Breast epithelium (tissue), 4 donors: ENCODE results near the gene SRC. TPM values are rescaled to one million over a fixed set of nuclear protein-coding genes. Genes with fewer than 3 reads are reported as not detected.

Source experiments
- DNase-seq, 2 donors: peaks; one replicate each; pipeline ENCODE4 v3.0.0-alpha.2; 2019; ENCODE audit warnings: low spot score in 2 of 2
- H3K27ac ChIP-seq, 2 donors: fragments of 200-600 bp; sonication (generic) in 1 of 2; one replicate each; pipeline ENCODE4 v1.5.1; 2016 to 2019; ENCODE audit warnings: mild to moderate bottlenecking in 1 of 2
- H3K27me3 ChIP-seq, 2 donors: fragments of 200-600 bp; sonication (generic) in 1 of 2; one replicate each; pipeline versions ENCODE4 v1.5.1 to v1.6.0; 2017 to 2019; ENCODE audit warnings: control low read depth in 1 of 2, mild to moderate bottlenecking in 1 of 2
- H3K36me3 ChIP-seq: fragments of 200-600 bp; one replicate; pipeline ENCODE4 v1.5.1; 2019
- H3K4me1 ChIP-seq, 2 donors: fragments of 200-600 bp; sonication (generic); one replicate each; pipeline ENCODE4 v1.5.1; 2016 to 2019; ENCODE audit warnings: control low read depth in 1 of 2
- H3K4me3 ChIP-seq, 3 donors: fragments of 200-600 bp; sonication (generic); 1 replicate in 2 of 3; 2 replicates in 1 of 3; pipeline ENCODE4 v1.5.1; 2016 to 2019; ENCODE audit warnings: mild to moderate bottlenecking in 3 of 3, moderate library complexity in 2 of 3
- H3K9me3 ChIP-seq, 2 donors: fragments of 200-600 bp; sonication (generic) in 1 of 2; one replicate each; pipeline ENCODE4 v1.5.1; 2016 to 2019; ENCODE audit warnings: control low read depth in 1 of 2
- CTCF ChIP-seq, 3 donors: fragments of 450-650 bp; IDR thresholded peaks; one replicate each; pipeline ENCODE4 v1.5.1; 2016 to 2017; ENCODE audit warnings: antibody characterized with exemption in 3 of 3, mild to moderate bottlenecking in 3 of 3, moderate library complexity in 3 of 3
- POLR2A ChIP-seq: fragments of 450-650 bp; IDR thresholded peaks from one replicate; pipeline ENCODE4 v1.6.1; 2016; ENCODE audit warnings: antibody characterized with exemption, mild to moderate bottlenecking, moderate library complexity
- POLR2AphosphoS5 ChIP-seq, 3 donors: sonication (generic); formaldehyde crosslinking; IDR thresholded peaks; one replicate each; pipeline ENCODE4 v1.6.1; 2017; ENCODE audit warnings: antibody characterized with exemption in 3 of 3
- intact Hi-C: fragments of 100-400 bp; cut with DNase I; formaldehyde crosslinking; loops from one replicate; pipeline ENCODE4 v1.15.1; 2023; ENCODE audit warnings: low total_unique reads
- total RNA-seq, 3 donors: library from RNA; depleted of rRNA; stranded (reverse); fragments of >200 nt; gene quantifications; one replicate each; pipeline ENCODE4 v1.1.0, GENCODE V29; 2016

Gene SRC
- total RNA-seq, 3 donors from 2014 or later, result 12.8 to 25.6 (median 20.6) TPM

DNA sequence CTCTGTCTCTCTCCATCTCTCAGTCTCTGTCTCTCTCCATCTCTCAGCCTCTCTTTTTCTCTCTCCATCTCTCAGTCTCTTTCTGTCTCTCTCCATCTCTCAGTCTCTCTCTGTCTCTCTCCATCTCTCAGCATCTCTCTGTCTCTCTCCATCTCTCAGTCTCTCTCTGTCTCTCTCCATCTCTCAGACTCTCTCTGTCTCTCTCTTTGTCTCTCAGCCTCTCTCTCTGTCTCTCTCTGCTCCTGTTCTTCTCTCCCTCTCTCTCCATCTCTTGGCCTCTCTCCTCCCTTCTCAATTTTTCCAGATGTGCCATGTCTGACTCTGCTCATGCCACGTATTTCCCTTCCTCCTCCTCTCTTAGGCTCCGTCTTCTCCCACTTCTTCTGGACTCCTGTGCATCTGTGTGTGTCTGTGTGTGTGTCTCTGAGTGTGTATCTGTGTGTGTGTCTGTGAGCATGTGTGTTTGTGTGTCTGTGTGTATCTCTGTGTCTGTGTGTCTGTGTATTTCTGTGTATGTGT lies 72.7 kb downstream of the SRC start:
- intact Hi-C loops, result no loop called here

DNA sequence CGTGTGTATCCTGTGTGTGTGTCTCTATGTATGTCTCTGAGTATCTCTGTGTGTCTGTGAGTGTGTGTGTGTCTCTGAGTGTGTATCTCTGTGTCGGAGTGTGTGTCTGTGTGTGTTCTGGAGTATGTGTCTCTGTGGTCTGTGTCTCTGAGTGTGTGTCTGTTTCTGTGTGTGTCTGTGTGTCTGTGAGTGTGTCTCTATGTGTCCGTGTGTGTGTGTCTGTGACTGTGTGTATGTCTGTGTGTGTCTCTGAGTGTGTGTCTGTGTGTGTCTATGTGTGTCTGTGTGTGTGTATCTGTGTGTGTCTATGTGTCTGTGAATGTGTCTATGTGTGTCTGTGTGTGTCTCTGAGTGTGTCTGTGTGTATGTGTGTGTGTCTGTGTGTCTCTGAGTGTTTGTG lies 73.4 kb downstream of the SRC start:
- no peaks in the 10 kb centered on the region for H3K9me3 ChIP-seq
- no peaks in the 10 kb centered on the region for H3K36me3 ChIP-seq
- TF ChIP-seq POLR2A, result no peak
- no peak for TF ChIP-seq POLR2AphosphoS5 (IDR thresholded peaks at IDR 0.05)
- TF ChIP-seq CTCF (IDR thresholded peaks at IDR 0.05), result no peak
- DNase-seq, result no peak
- no peaks in the 10 kb centered on the region for H3K4me1 ChIP-seq
- no peak overlapping the region for H3K27ac ChIP-seq
- no peak overlapping the region for H3K4me3 ChIP-seq
- peaks cover 0 to 35% of the 10 kb centered on the region in 2 donors for H3K27me3 ChIP-seq
- intact Hi-C loops, result no loop called here

More for the DNA sequence above, 72.7 kb downstream of the SRC start:
- Histone ChIP-seq H3K9me3 (no peaks in the 10 kb centered on the region), H3K36me3 (no peaks in the 10 kb centered on the region), H3K4me3 (no peak overlapping the region), H3K27ac (no peak overlapping the region), H3K27me3 (peaks cover 0 to 35% of the 10 kb centered on the region in 2 donors), H3K4me1 (no peaks in the 10 kb centered on the region)
- TF ChIP-seq POLR2A (no peak), POLR2AphosphoS5 (IDR thresholded peaks at IDR 0.05) (no peak), CTCF (IDR thresholded peaks at IDR 0.05) (no peak)
- no peak for DNase-seq

DNA sequence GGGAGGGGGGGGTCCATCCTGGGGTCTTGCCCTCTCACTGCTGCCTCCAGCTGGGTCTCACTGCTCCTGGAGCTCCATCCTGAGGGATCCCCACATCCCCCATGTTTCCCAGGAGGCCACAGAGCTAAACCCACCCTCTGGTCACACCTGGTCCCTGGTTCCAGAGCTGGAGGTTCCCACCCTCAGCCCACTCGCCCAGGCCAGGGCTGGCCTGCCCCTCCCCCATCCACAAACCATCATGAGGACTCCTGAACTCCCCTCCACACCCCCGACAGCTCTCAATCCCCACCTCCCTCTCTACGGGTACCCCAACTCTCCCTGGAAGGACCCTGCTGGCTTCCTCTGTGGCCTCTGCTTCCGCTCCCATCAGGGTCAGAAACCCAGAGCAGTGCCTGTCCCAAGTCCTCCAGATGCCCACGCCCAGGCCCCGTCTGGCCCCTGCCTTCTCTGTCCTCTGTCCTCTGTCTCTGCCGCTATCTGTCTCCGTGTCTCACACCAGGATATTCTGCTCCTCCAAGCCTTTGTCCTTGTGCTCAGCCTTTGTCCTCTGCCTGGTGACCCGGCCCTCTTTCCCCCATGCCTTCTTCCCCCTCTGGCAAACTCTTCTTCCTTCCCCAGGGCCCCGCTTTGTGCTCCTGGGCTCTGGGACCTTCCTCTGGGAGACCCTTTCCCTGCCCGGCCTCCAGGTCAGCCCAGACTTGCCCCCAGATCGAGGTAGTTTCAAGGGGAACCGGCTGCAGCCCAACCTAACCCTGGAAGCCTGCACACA lies 74.0 kb downstream of the SRC start:
- H3K27ac ChIP-seq, result no peak overlapping the region
- H3K9me3 ChIP-seq, result no peaks in the 10 kb centered on the region
- H3K36me3 ChIP-seq, result no peaks in the 10 kb centered on the region
- DNase-seq, result no peak
- TF ChIP-seq POLR2A (no peak), CTCF (IDR thresholded peaks at IDR 0.05) (no peak), POLR2AphosphoS5 (IDR thresholded peaks at IDR 0.05) (no peak)
- no peaks in the 10 kb centered on the region for H3K4me1 ChIP-seq
- intact Hi-C loops, result no loop called here
- H3K27me3 ChIP-seq, result peaks cover 0 to 33% of the 10 kb centered on the region in 2 donors
- H3K4me3 ChIP-seq, result no peak overlapping the region

- H3K9me3 ChIP-seq, result no peaks in the 10 kb centered on the region
- no peak for TF ChIP-seq POLR2AphosphoS5 (IDR thresholded peaks at IDR 0.05)
- no peak for TF ChIP-seq POLR2A
- intact Hi-C loops, result no loop called here
Observed at GRCh38 chr20:37420610-37421009, 74.7 kb downstream of the SRC start.

GRCh38 chr20:37421060-37421905 lies 75.3 kb downstream of the SRC start:
- TF ChIP-seq POLR2A (no peak), CTCF (IDR thresholded peaks at IDR 0.05) (no peak), POLR2AphosphoS5 (IDR thresholded peaks at IDR 0.05) (no peak)
- no peak overlapping the region for H3K27ac ChIP-seq
- no peaks in the 10 kb centered on the region for H3K36me3 ChIP-seq
- DNase-seq, result no peak
- no peaks in the 10 kb centered on the region for H3K9me3 ChIP-seq
- no peaks in the 10 kb centered on the region for H3K4me1 ChIP-seq
- H3K27me3 ChIP-seq, result peaks cover 0 to 24% of the 10 kb centered on the region in 2 donors
- intact Hi-C loops, result no loop called here
- no peak overlapping the region for H3K4me3 ChIP-seq

More at GRCh38 chr20:37420610-37421009, 74.7 kb downstream of the SRC start:
- no peaks in the 10 kb centered on the region for H3K4me1 ChIP-seq
- DNase-seq, result no peak
- peaks cover 0 to 27% of the 10 kb centered on the region in 2 donors for H3K27me3 ChIP-seq
- no peaks in the 10 kb centered on the region for H3K36me3 ChIP-seq
- H3K27ac ChIP-seq, result no peak overlapping the region
- no peak overlapping the region for H3K4me3 ChIP-seq
